HCT116 (cell line): ENCODE measurements around the gene NT5C3A. TPM values are rescaled to one million over a fixed set of nuclear protein-coding genes. Genes with fewer than 3 reads are reported as not detected.

ENCODE experiments used
- ATAC-seq: fragments of 200-7000 bp; cut with Tn5 transposase; 2 replicates; pipeline ENCODE4 v1.9.1; 2020; ENCODE audit warnings: mild to moderate bottlenecking, moderate library complexity
- BruUV-seq: library from RNA; stranded (reverse); fragments of 400-500 nt; replicated peaks from 2 replicates; lab custom pipeline; 2021; lab: Mats Ljungman, UMichigan
- CTCF ChIA-PET: fragments of 300-600 bp; sonication (Branson Sonifier 250); formaldehyde crosslinking; loops from one replicate; lab custom pipeline; 2021; ENCODE audit warnings: antibody characterized with exemption; lab: Charles Lee
- POLR2A ChIA-PET: fragments of 300-600, 350-600 bp; sonication (Branson Sonifier 250); formaldehyde crosslinking; loops from one replicate; lab custom pipeline; 2021; ENCODE audit warnings: antibody characterized with exemption; lab: Charles Lee
- RAD21 ChIA-PET, 2 experiments: fragments of 300-600 bp; sonication (Branson Sonifier 250); formaldehyde crosslinking; loops; one replicate each; lab custom pipeline; 2023; ENCODE audit warnings: low total read pairs in 2 of 2; ENCODE audit not compliant: uncharacterized antibody in 2 of 2, unreplicated experiment in 2 of 2, low non-redundant PET in 1 of 2; lab: Charles Lee
- DNase-seq: peaks from one replicate; pipeline ENCODE4 v3.0.0-alpha.2; 2010; ENCODE audit warnings: low read depth, low spot score
- H2AFZ ChIP-seq: fragments of 200-600 bp; shearing (Covaris generic), sonication (generic); 2 replicates; pipeline ENCODE4 v1.6.1; 2017; ENCODE audit warnings: low read depth, mixed run types, mixed read lengths, antibody characterized with exemption, low read length; ENCODE audit not compliant: poor library complexity, severe bottlenecking
- H3K27ac ChIP-seq: 2 replicates; pipeline ENCODE4 v1.5.1; 2012; ENCODE audit warnings: low read depth, low read length
- H3K27me3 ChIP-seq: fragments of 200-600 bp; sonication (generic); 2 replicates; pipeline ENCODE4 v1.6.1; 2016; ENCODE audit warnings: mixed run types, low read length, mixed read lengths; ENCODE audit not compliant: insufficient read depth
- H3K36me3 ChIP-seq, 2 experiments: fragments of 200-500 bp in 1 of 2; fragments of 200-600 bp in 1 of 2; sonication (Bioruptor generic) in 1 of 2; sonication (generic) in 1 of 2; 2 replicates each; pipeline versions ENCODE4 v1.5.1 to v1.6.1; 2014 to 2016; ENCODE audit warnings: low read length in 2 of 2, inconsistent platforms in 1 of 2, mixed read lengths in 1 of 2, mixed run types in 1 of 2; ENCODE audit not compliant: insufficient read depth in 2 of 2, control insufficient read depth in 1 of 2
- H3K4me1 ChIP-seq, 2 experiments: fragments of 200-600 bp in 1 of 2; sonication (generic) in 1 of 2; 2 replicates each; pipeline versions ENCODE4 v1.5.1 to v1.6.1; 2012 to 2017; ENCODE audit warnings: low read length in 2 of 2, inconsistent platforms in 1 of 2, mild to moderate bottlenecking in 1 of 2, mixed read lengths in 1 of 2, mixed run types in 1 of 2, moderate library complexity in 1 of 2; ENCODE audit not compliant: insufficient read depth in 2 of 2, control insufficient read depth in 1 of 2
- H3K4me2 ChIP-seq: fragments of 200-600 bp; sonication (generic); 2 replicates; pipeline ENCODE4 v1.6.1; 2017; ENCODE audit warnings: mixed run types, low read length, mixed read lengths
- H3K4me3 ChIP-seq, 2 experiments: fragments of 200-600 bp in 1 of 2; sonication (generic) in 1 of 2; replicated peaks in 1 of 2; 2 replicates each; pipeline ENCODE4 v1.5.1; 2011 to 2016; ENCODE audit warnings: low read length in 2 of 2, control low read depth in 1 of 2, low read depth in 1 of 2, mild to moderate bottlenecking in 1 of 2, mixed read lengths in 1 of 2, mixed run types in 1 of 2
- H3K79me2 ChIP-seq: fragments of 200-600 bp; sonication (generic); 2 replicates; pipeline ENCODE4 v1.6.1; 2017; ENCODE audit warnings: mild to moderate bottlenecking, mixed run types, low read length, moderate library complexity, mixed read lengths; ENCODE audit not compliant: insufficient read depth
- H3K9ac ChIP-seq: fragments of 200-600 bp; sonication (generic); 2 replicates; pipeline ENCODE4 v1.6.1; 2016; ENCODE audit warnings: low read length, mixed read lengths
- H3K9me2 ChIP-seq: fragments of 200-600 bp; sonication (generic), shearing (Covaris generic); 2 replicates; pipeline ENCODE4 v1.6.1; 2017; ENCODE audit warnings: mixed run types, mild to moderate bottlenecking, moderate library complexity; ENCODE audit not compliant: insufficient read depth
- H3K9me3 ChIP-seq, 2 experiments: fragments of 200-500 bp in 1 of 2; fragments of 200-600 bp in 1 of 2; sonication (Bioruptor generic) in 1 of 2; sonication (generic) in 1 of 2; 2 replicates each; pipeline ENCODE4 v1.6.1; 2014 to 2017; ENCODE audit warnings: low read length in 2 of 2, mixed read lengths in 2 of 2, inconsistent platforms in 1 of 2, low read depth in 1 of 2, mild to moderate bottlenecking in 1 of 2, mixed run types in 1 of 2, moderate library complexity in 1 of 2; ENCODE audit not compliant: control insufficient read depth in 1 of 2, insufficient read depth in 1 of 2
- H4K20me1 ChIP-seq: fragments of 200-600 bp; sonication (generic), shearing (Covaris generic); 2 replicates; pipeline ENCODE4 v1.6.1; 2017; ENCODE audit warnings: mixed run types, mild to moderate bottlenecking, moderate library complexity; ENCODE audit not compliant: insufficient read depth
- CBX3 ChIP-seq: IDR thresholded peaks from 2 replicates; pipeline ENCODE4 v1.6.1; 2012; ENCODE audit warnings: low read depth
- EGR1 ChIP-seq: IDR thresholded peaks from 2 replicates; pipeline ENCODE4 v1.6.1; 2012; ENCODE audit warnings: low read depth
- EZH2 ChIP-seq: fragments of 200-600 bp; sonication (generic); IDR thresholded peaks from 2 replicates; pipeline ENCODE4 v1.6.1; 2017; ENCODE audit warnings: antibody characterized with exemption, mixed run types
- EZH2phosphoT487 ChIP-seq: fragments of 200-600 bp; IDR thresholded peaks from 2 replicates; pipeline ENCODE4 v1.6.1; 2018; ENCODE audit warnings: antibody characterized with exemption, borderline replicate concordance
- FOSL1 ChIP-seq: IDR thresholded peaks from 2 replicates; pipeline ENCODE4 v1.6.1; 2012; ENCODE audit warnings: low read depth
- JUND ChIP-seq: IDR thresholded peaks from 2 replicates; pipeline ENCODE4 v1.6.1; 2012
- POLR2AphosphoS5 ChIP-seq: IDR thresholded peaks from 2 replicates; pipeline ENCODE4 v1.6.1; 2011; ENCODE audit warnings: mild to moderate bottlenecking, low read depth, low read length, moderate library complexity
- SRF ChIP-seq: IDR thresholded peaks from 2 replicates; pipeline ENCODE4 v1.6.1; 2012; ENCODE audit warnings: low read depth
- YY1 ChIP-seq: IDR thresholded peaks from 2 replicates; pipeline ENCODE4 v1.6.1; 2011; ENCODE audit warnings: low read length, low read depth, moderate library complexity, mild to moderate bottlenecking; ENCODE audit not compliant: insufficient replicate concordance; ENCODE audit errors: extremely low read depth
- ZNF274 ChIP-seq: fragments of 200-500 bp; sonication (Bioruptor generic); IDR thresholded peaks from 2 replicates; pipeline ENCODE4 v1.6.1; 2014; ENCODE audit warnings: mild to moderate bottlenecking, low read depth, low read length, inconsistent platforms
- intact Hi-C: fragments of 100-400 bp; cut with micrococcal nuclease; formaldehyde crosslinking; loops from 2 replicates; pipeline ENCODE4 v1.10.0; 2022
- total RNA-seq: library from RNA; stranded (reverse); gene quantifications from one replicate; pipeline ENCODE4 v1.2.1, GENCODE V29; 2021; ENCODE audit not compliant: unreplicated experiment
- TF ChIP-seq, protein P1 (sequence below): IDR thresholded peaks from 2 replicates; pipeline ENCODE4 v1.6.1; 2012; ENCODE audit warnings: low read depth
- TF ChIP-seq, protein P2 (sequence below), 3 experiments: fragments of 200-600 bp in 1 of 3; sonication (generic) in 1 of 3; IDR thresholded peaks in 2 of 3; conservative IDR thresholded peaks in 1 of 3; 2 replicates each; pipeline ENCODE4 v1.5.1; 2012 to 2017; ENCODE audit warnings: low read depth in 2 of 3, low read length in 2 of 3, antibody characterized with exemption in 1 of 3, borderline replicate concordance in 1 of 3, control low read depth in 1 of 3, mild to moderate bottlenecking in 1 of 3, mixed read lengths in 1 of 3, mixed run types in 1 of 3, moderate library complexity in 1 of 3; ENCODE audit not compliant: insufficient read depth in 1 of 3
- TF ChIP-seq, protein P3 (sequence below): IDR thresholded peaks from 2 replicates; pipeline ENCODE4 v1.6.1; 2011; ENCODE audit warnings: mild to moderate bottlenecking, low read length, moderate library complexity; ENCODE audit not compliant: insufficient replicate concordance; ENCODE audit errors: extremely low read depth

Gene NT5C3A
- total RNA-seq, 1 experiment from 2014 or later, result 32.5 TPM

DNA sequence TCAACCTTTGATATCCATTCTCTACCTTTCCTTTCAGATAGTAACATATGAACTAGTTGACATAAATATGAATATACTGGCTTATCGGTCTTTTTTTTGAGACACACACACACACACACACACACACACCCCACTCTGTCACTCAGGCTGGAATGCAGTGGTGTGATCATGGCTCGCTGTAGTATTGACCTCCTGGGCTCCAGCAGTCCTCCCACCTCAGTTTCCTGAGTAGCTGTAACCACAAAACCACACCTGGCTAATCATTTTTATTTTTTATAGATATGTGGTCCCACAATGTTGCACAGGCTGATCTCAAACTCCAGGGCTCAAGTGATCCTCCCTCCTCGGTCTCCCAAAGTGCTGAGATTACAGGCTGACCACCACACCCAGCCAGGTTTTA, 14.2 kb upstream of the NT5C3A start (continued):
- TF ChIP-seq FOSL1 (no peak), POLR2AphosphoS5 (no peak)

DNA sequence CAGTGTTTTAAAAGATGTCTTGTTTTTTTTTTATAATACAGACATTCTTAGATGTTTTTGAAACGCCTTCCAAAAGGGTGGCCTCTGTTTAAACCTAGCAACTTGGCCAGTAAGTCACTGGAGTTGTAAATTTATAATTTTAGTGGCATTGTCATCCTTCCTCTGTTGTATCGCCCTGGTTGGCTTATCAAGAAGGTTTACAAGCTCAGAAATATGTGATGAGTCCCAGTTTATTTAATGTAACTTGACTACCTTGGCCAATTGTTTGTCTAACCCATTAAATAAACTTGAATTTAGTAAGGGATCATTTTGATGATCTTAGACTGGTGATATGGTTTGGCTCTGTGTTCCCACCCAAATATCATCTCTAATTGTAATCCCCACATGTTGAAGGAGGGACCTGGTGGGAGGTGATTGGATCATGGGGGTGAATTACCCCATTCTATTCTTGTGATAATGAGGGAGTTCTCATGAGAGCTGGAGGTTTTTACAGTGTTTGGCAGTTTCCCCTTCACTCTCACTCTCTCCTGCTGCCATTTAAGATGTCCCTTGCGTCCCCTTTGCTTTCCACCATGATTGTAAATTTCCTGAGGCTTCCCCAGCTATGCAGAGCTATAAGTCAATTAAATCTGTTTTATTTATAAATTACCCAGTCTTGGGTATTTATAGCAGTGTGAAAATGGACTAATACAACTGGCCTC, 13.4 kb upstream of the NT5C3A start:
- ChIA-PET CTCF (no interaction called here), POLR2A (no interaction called here), RAD21 (no interaction called here)
- Histone ChIP-seq H3K27ac (no peak overlapping the region), H3K9me2 (no peaks in the 10 kb centered on the region), H3K4me3 (no peak overlapping the region), H3K9ac (no peak overlapping the region), H3K4me2 (no peak overlapping the region), H3K27me3 (peaks cover 3% of the 10 kb centered on the region; the same call in 1 of the 2 replicates), H2AFZ (no peak overlapping the region), H3K4me1 (no peaks in the 10 kb centered on the region), H3K79me2 (no peaks in the 10 kb centered on the region), H4K20me1 (no peaks in the 10 kb centered on the region), H3K9me3 (peaks cover 0 to 1% of the 10 kb centered on the region in 2 experiments; a peak in 1 of 4 replicates), H3K36me3 (no peaks in the 10 kb centered on the region)
- DNase-seq, result no peak
- no TSS peak for BruUV-seq
- intact Hi-C loops, result no loop called here
- TF ChIP-seq, protein P1, sequence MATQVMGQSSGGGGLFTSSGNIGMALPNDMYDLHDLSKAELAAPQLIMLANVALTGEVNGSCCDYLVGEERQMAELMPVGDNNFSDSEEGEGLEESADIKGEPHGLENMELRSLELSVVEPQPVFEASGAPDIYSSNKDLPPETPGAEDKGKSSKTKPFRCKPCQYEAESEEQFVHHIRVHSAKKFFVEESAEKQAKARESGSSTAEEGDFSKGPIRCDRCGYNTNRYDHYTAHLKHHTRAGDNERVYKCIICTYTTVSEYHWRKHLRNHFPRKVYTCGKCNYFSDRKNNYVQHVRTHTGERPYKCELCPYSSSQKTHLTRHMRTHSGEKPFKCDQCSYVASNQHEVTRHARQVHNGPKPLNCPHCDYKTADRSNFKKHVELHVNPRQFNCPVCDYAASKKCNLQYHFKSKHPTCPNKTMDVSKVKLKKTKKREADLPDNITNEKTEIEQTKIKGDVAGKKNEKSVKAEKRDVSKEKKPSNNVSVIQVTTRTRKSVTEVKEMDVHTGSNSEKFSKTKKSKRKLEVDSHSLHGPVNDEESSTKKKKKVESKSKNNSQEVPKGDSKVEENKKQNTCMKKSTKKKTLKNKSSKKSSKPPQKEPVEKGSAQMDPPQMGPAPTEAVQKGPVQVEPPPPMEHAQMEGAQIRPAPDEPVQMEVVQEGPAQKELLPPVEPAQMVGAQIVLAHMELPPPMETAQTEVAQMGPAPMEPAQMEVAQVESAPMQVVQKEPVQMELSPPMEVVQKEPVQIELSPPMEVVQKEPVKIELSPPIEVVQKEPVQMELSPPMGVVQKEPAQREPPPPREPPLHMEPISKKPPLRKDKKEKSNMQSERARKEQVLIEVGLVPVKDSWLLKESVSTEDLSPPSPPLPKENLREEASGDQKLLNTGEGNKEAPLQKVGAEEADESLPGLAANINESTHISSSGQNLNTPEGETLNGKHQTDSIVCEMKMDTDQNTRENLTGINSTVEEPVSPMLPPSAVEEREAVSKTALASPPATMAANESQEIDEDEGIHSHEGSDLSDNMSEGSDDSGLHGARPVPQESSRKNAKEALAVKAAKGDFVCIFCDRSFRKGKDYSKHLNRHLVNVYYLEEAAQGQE, result no peak
- TF ChIP-seq EGR1, result no peak
- no peak for TF ChIP-seq EZH2
- TF ChIP-seq ZNF274, result no peak
- TF ChIP-seq SRF, result no peak
- TF ChIP-seq, protein P2, sequence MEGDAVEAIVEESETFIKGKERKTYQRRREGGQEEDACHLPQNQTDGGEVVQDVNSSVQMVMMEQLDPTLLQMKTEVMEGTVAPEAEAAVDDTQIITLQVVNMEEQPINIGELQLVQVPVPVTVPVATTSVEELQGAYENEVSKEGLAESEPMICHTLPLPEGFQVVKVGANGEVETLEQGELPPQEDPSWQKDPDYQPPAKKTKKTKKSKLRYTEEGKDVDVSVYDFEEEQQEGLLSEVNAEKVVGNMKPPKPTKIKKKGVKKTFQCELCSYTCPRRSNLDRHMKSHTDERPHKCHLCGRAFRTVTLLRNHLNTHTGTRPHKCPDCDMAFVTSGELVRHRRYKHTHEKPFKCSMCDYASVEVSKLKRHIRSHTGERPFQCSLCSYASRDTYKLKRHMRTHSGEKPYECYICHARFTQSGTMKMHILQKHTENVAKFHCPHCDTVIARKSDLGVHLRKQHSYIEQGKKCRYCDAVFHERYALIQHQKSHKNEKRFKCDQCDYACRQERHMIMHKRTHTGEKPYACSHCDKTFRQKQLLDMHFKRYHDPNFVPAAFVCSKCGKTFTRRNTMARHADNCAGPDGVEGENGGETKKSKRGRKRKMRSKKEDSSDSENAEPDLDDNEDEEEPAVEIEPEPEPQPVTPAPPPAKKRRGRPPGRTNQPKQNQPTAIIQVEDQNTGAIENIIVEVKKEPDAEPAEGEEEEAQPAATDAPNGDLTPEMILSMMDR (IDR thresholded peaks at IDR 0.05 in 2 of 3, conservative IDR thresholded peaks at IDR 0.05 in 1 of 3; ENCODE audit: borderline replicate concordance in 1 of 3, insufficient read depth in 1 of 3, low read depth in 2 of 3, low read length in 2 of 3), result no peak
- TF ChIP-seq, protein P3, sequence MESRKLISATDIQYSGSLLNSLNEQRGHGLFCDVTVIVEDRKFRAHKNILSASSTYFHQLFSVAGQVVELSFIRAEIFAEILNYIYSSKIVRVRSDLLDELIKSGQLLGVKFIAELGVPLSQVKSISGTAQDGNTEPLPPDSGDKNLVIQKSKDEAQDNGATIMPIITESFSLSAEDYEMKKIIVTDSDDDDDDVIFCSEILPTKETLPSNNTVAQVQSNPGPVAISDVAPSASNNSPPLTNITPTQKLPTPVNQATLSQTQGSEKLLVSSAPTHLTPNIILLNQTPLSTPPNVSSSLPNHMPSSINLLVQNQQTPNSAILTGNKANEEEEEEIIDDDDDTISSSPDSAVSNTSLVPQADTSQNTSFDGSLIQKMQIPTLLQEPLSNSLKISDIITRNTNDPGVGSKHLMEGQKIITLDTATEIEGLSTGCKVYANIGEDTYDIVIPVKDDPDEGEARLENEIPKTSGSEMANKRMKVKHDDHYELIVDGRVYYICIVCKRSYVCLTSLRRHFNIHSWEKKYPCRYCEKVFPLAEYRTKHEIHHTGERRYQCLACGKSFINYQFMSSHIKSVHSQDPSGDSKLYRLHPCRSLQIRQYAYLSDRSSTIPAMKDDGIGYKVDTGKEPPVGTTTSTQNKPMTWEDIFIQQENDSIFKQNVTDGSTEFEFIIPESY, result no peak
- TF ChIP-seq FOSL1, result no peak
- no peak for TF ChIP-seq YY1
- TF ChIP-seq CBX3, result no peak
- no peak for TF ChIP-seq JUND
- no peak for TF ChIP-seq EZH2phosphoT487
- no peak for ATAC-seq
